GM18867 (cell line): Measurements from ENCODE around the gene ART5.
"Not testable (repeated sequence)": the region's sequence is repeated elsewhere in the genome, so short reads cannot be mapped to it uniquely, and the experiment has no call there.

Experiments
- ATAC-seq: cut with Tn5 transposase; IDR thresholded peaks from one replicate; pipeline ENCODE4 v1.9.1; 2021; ENCODE audit warnings: mild to moderate bottlenecking, moderate library complexity; ENCODE audit not compliant: unreplicated experiment

Gene ART5

DNA sequence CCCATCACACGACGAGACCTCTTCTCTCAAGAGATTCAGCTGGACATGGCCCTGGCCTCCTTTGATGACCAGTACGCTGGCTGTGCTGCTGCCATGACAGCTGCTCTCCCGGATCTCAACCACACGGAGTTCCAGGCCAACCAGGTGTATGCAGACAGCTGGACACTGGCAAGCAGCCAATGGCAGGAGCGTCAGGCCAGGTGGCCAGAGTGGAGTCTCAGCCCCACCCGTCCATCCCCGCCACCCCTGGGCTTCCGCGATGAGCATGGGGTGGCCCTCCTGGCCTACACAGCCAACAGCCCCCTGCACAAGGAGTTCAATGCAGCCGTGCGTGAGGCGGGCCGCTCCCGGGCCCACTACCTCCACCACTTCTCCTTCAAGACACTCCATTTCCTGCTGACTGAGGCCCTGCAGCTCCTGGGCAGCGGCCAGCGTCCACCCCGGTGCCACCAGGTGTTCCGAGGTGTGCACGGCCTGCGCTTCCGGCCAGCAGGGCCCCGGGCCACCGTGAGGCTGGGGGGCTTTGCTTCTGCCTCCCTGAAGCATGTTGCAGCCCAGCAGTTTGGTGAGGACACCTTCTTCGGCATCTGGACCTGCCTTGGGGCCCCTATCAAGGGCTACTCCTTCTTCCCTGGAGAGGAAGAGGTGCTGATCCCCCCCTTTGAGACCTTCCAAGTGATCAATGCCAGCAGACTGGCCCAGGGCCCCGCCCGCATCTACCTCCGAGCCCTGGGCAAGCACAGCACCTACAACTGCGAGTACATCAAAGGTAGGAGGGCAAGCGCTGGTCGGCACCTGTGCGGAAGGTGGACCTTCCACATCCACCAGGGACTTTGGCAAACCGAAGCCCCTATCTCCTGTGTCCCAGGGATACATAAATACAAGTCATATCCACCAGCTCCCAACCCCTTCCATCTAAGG is 18.1 kb upstream of the ART5 start:
- no peak for ATAC-seq

DNA sequence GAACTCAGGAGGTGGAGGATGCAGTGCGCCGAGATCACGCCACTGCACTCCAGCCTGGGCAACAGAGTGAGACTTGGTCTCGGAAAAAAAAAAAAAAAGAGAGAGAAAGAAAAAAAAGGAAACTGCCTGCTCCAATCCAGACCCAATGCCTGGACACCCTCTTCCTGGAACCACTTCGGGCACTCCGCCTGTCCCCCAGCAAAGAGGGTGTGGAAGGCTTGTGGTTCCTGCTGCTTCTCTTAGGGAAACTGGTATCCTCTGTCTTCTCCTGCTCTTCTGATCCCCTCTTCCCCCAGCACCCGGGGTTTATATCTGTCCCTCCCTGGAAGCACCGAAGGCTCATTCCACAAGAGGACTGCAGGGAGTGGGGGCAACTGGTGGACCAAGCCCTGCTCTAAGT is 16.5 kb upstream of the ART5 start:
- ATAC-seq, result no peak

DNA sequence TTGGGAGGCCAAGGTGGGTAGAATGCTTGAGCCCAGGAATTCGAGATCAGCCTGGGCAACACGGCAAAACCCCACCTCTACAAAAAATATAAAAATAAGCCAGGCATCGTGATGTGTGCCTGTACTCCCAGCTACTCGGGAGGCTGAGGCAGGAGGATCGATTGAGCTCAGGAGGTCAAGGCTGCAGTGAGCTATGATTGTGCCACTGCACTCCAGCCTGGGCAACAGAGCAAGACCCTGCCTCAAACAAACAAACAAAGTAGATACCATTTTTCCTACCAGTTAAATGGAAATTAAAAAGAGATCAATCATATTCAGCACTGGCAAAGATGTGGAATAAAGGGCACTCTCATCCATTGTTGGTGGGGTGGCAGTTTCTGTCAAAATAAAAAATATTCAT is 15.5 kb upstream of the ART5 start:
- not testable (repeated sequence) for ATAC-seq

DNA sequence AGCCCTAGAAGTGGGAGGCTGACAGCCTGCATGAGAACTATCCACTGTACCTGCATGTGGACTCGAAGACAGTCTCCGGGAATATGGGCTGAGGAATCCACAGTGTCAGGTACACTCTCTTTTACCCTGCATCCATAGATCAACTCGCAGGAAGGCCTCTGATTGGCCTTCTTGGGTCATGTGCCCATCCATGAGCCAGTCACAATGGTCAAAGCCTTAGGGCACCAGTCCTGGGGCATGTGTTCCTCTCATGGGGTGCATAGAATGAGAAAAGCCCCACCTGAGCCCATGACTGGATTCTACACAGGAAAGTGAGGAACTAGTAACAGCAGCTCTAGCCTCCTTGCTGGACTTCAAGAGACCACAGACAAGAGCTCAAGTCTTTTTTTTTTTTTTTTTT is 13.8 kb upstream of the ART5 start:
- ATAC-seq, result no peak

DNA sequence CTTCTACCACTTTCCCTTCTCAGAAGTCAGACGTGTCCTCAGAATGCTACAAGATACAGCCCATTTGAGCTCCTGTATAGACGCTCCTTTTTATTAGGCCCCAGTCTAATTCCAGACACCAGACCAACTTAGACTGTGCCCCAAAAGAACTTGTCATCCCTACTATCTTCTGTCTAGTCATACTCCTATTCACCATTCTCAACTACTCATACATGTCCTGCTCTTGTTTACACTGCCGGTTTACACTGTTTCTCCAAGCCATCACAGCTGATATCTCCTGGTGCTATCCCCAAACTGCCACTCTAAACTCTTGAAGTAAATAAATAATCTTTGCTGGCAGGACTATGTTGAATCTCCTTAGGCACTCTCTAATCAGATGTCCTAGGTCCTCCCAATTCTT is 10.7 kb upstream of the ART5 start:
- ATAC-seq, result not testable (repeated sequence)

DNA sequence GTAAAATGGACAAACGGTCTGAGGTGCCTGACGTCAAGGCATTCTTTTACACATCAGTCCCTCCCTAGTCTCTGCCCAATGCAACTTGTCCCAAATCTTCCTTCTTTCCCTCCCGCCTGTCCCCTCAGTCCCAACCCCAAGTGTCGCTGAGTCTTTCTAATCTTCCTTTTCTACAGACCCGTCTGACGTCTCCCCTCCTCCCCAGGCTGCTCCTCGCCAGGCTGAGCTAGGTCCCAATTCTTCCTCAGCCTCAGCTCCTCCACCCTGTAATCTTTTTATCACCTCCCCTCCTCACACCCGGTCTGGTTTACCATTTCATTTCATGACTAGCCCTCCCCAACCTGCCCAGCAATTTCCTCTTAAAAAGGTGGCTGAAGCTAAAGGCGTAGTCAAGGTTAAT is 7.6 kb upstream of the ART5 start:
- not testable (repeated sequence) for ATAC-seq

DNA sequence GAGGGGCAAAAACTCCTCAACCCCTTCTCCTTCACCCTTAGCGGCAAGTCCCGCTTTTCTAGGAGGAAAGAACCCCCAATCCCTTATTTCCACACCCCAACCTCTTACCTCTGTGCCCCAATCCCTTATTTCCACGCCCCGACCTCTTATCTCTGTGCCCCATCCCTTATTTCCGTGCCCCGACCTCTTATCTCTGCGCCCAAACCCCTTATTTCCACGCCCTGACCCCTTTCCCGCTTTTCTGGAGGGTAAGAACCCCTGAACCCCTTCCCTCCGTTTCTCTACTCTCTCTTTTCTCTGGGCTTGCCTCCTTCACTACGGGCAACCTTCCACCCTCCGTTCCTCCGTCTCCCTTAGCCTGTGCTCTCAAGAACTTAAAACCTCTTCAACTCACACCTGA is 7.1 kb upstream of the ART5 start:
- ATAC-seq, result not testable (repeated sequence)

DNA sequence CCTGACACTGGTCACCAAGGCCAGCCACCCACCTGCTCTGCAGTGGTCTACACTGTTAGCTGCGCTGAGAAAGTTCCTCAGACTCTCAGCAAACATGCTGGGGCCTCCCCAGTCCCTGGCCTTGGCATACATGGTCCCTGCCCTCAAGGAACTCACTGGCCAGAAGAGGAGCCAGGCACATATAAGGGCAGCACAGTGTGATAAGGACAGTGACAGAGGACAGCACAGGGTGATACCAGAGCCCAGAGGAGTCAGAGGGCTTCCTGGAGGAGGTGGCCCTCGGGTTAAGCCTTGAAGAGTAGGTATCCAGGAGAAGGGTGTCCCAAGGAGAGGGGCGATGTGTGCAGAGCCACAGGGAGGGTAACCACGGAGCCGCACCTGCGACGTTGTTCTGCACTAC is 3.8 kb upstream of the ART5 start:
- no peak for ATAC-seq

DNA sequence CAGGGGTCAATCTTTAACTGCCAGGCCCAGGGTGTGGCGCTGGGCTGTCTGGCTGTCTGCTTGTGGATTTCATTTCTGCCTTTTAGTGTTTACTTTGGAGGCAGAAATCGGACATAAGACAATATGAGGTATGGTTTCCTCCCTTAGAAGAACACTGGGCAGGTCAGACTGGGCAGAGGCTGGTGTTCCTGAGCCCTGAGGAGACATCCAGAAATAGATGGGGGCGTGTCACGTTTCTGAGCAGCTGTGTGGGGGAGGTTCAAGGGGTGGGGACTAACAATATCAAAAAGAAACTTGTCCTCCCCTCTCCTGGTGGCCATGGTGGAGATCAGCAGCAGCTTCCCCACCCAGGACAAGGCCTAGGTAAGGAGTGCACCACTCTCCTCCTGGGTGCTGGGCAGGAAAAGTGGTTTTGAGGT is 3.0 kb upstream of the ART5 start, which contains the start of gene ART1:
Gene ART1 (plus strand): TSS at position 312 of the 419 bp plus-strand sequence. CDS start 14,086 bp downstream, outside the sequence.
- no peak for ATAC-seq

DNA sequence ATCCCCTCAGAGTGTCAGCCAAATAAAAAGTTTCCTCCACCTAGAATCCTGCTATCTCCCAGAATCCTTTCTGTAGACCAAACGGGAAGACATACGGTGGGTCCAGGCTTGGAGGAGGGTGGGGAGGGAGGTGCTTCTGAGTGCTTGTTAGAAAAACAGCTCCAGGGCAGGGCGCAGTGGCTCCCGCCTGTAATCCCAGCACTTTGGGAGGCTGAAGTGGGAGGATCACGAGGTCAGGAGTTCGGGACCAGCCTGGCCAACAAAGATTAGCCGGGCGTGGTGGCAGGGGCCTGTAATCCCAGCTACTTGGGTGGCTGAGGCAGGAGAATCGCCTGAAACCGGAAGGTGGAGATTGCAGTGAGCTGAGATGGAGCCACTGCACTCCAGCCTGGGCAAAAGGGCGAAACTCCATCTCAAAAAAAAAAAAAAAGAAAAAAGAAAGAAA is 1.3 kb upstream of the ART5 start:
- not testable (repeated sequence) for ATAC-seq

DNA sequence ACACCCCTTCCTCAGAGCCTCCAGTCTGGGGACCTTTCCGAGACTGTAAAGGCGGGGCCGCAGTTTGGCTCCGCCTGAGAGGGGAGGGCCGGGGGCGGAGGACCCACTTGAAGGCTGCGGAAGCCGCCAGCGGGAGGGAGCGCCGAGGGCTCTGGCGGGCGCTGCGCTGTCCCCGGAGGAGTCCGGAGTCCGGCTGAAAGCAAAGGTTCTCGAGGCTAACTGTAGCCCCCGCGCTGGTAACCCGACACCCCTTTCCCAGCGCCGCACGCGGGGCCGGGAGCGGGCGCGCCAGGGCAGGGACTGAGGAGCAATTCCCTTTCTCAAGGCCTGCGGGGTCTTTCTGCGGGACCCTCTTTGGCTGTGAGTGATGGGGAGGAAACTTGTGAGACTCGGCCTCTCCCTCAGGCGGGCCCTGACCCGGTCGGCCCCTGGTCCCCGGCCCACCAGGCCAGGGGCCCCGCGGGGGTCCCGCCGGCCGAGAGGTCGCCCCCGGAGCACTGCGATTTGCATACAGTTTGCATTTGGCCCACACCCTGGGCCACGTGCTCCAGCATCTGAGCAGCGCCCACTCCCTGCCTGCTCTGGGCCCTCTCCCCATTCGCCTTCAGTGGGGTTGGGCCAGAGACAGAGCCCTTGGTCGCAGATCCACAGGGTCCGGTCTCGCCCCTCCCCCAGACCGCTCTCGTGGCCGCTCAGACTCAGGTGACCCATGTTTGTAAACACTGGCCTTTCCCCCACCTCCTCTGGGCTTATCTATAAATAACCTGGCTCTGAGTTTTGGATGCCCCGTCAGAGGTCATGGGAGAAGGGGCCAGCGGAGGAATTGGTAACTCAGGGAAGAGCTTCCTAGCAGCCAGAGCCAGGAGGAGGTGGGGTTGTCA is 519 bp upstream of the ART5 start:
- no peak for ATAC-seq

DNA sequence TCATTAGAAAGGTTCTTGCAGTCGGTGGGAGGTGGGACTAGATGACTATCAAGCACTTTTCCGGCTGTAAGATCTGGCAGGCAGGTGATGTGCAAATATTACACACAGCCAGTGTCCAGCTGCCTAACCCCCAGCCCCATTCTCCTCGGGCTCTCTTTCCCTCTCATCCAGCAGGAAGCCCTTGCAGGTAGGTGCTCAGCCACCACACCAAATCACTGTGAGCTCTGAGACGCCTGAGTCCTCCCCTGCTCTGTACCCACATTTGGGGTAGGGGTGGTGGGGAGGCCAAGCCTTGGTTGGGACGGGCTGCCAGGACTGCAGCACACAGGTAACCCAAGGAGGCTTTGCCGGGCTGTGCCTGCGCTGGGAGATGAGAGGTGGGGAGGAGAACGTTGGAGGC is 601 bp downstream of the ART5 start:
- no peak for ATAC-seq

DNA sequence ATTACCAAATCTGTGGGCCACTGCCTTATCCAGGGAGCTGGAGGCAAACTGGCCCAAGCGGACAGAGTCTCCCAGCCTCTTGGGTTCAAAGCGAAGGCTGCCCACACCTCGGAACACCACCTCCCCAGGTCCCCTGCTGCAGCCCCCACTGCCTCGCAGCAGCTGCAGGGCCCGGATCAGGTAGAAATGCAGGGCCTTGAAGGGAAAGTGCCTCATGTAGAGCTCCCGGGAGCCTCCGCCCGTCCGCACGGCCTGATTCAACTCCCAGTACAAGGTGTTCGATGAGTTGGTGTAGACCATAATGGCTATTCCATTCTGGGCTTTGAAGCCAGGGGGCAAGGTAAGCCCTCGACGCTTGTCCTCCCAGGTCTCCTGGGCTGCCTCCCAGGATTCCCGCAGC is 2.0 kb downstream of the ART5 start:
- ATAC-seq, result no peak

DNA sequence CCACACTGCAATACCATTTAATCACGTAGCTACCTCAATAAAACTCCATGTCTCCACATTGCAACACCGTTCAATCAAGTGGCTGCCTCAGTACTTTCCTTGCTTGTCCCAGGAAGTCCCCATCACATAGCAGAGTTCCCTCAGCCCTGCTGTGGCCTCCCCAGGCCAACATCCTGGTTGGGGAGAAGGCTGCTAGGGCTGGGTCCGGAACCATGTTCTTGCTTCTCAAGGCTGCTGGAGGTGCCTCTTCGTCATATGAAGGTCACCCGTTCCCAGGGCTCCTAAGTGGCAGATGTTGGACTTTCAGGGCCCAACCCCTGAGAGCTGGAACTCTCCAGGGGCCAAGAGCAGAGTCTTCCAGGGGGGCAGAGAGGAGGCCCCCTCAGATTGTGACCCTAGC is 3.3 kb downstream of the ART5 start:
- no peak for ATAC-seq

DNA sequence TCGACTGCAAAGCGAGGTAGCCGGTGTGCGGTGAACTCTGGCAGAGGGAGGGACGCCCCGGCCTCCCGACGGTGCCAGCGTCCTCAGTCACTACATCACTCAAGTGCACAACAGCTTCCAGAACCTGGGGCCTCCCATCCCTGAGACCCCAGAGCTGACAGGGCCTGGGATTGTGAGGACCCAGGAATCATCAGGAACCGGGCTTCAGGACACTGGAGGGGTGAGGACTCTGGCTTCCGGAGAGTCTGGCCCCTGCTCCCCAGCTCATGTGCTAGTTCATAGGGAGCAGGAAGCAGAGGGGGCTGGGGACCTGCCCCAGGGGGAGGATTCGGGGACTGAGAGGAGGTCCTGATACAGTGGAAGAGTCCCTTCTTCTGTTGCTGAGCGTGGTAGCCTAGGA is 4.6 kb downstream of the ART5 start:
- ATAC-seq, result no peak

DNA sequence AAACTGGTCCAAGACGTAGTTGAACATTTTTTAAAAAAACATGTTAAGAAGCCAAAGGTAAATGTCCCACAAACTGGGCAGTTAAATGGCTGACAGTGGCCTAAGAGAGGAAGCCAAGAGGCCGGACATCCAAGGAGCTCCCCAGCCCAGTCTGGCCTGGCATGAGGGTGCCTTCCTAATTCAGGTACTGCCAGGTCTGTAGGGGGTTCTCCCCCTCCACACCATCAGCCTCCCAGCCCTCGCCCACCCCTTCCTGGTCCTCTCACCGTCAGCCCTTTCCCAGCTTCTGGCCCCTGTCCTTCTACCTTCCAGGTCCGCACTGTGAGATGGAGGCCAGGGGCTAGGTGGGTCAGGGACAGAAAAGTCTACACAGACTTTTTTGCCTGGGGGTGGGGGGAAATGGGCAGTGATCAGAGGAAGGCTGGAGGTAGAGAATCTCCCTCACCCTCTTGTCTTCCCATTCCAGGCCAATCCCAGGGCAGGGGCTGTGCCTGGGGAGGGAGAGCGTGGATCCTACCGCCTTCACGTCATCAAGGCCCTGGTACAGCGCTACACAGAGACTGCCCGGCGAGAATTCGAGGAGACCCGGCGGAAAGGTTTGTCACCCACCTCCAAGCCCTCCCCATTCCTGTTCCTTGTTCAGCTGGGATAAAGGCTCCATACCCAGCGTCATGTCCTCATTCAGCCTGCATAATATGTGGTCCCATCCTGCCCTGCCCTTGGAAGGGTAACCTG is 6.0 kb downstream of the ART5 start:
- no peak for ATAC-seq

DNA sequence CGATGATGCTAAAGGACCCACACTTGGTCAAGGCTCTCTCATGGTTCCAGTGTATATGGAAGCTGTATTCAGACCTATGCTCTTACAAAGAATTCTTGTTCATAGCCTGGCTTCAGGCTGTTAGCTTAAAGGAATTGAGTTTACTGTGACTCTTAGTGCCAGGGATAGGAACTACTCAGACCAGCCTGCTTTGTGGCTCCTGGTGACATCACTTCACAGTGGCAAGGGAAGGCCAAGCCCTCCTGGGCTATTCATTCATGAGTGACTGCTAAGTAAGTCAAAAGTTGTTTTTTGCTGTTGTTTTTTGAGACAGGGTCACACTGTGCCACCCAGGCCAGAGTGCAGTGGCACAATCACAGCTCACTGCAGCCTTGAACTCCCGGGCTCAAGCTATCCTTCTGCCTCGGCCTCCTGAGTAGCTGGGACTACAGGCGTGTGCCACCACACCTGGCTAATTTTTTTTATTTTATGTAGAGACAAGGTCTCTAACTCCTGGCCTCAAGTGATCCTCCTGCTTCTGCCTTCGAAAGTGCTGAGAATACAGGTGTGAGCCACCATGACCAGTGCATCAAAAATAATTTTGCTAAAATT is 9.6 kb downstream of the ART5 start:
- ATAC-seq, result no peak

DNA sequence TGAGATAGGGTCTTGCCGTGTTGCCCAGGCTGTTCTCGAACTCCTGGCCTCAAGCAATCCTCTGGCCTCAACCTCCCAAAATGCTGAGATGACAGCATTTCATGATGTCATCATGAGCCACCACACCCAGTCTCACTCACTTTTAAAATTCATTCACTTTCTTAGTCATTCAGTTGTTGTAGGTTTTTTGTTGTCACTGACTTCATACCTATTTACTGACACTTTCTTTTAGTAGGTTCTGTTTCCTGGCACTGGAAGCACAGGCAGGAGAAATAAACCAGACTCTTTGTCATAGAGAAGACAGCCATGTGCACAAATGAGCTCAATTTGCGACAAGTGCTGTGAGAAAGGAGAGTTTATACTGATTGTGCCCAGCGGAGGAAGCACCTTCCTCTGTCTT is 10.5 kb downstream of the ART5 start:
- no peak for ATAC-seq

DNA sequence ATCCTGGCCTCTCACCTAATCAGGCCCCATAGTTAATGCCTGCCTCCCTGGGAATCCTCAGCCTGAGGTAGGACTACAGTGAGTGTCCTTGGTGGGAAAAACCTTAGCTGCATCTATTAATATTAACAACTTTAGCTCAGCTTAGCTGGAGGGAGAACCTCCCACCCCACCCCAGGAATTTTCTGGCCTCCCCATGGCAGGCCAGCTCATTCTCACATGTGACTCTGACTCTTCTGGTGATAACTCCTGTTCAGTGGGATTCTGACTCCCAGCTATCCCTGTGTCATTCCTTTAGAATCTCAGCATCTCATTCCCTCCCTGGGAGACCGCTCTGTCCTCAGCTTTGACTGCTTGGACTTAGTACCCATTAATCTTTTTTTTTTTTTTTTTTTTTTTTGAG is 14.5 kb downstream of the ART5 start:
- ATAC-seq, result no peak

DNA sequence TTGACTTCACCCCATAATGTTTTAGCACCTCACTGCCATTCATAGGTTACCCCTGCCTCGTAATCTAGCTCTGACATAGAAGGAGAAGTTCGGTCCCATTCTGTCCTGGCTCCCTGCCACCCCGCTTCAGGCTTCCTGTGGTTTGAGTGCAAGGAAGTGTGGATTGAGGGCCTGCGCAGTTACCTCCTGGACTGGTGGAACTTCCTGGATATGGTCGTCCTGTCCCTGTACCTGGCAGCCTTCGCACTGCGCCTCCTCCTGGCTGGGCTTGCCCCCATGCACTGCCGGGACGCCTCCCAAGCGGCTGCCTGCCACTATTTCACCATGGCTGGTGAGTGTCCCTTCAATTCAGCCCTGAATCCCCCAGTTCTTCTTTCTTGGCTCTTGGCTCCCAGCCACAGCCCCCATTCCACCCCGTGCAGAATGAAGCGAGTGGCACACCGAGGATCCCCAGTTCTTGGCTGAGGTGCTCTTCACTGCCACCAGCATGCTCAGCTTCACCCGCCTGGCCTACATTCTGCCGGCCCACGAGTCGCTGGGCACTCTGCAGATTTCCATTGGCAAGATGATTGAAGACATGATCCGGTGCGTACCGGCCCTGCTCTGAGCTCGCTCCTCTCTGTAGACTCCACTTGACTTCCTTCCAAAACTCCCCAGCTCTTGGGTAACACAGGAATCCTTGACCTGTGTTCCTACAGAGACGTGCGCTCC is 15.4 kb downstream of the ART5 start:
- ATAC-seq, result no peak
